ENCODE results near the gene GRK4.

DNA sequence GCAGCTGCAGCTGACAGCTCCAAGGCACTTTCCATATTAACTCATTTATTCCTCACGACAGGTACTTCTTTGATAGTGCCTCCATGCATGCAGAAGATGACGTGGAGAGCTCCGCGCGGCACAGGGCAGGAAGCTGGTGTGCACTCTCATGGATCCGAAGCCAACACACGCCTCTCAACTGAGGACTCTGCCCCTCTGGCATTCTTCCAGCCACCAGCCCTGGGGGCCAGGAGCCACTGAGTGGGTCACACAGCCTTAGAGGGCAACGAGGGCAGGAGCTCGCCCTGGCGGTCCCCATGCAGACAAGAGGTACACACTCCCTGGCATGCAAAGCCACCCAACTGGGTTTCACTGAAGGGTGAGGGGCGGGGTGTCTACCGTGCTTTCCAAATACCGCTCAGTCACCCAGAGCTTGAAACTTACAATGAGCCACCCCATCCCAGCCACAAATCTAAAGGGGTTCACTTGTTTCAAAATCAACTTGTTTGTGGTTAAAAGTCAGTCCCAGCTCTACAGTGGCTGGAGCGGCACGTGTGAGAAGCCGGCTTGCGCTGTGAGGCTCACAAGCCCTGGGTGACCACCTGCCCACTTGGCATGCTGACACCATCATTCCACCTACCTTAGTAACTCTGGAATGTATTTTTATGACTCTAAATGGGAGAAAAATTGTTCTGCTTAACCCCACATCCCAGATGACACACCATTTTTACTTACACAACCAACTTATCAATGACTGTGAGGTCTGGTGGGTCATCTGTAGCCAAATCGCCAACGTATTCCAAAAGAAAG is 16.4 kb upstream of the GRK4 start:
- TF ChIP-seq, protein P1, sequence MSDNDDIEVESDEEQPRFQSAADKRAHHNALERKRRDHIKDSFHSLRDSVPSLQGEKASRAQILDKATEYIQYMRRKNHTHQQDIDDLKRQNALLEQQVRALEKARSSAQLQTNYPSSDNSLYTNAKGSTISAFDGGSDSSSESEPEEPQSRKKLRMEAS (IDR thresholded peaks at IDR 0.05): no peak
- TF ChIP-seq EZH2 (IDR thresholded peaks at IDR 0.05): no peak
- TF ChIP-seq EZH2phosphoT487 (IDR thresholded peaks at IDR 0.05; ENCODE audit: borderline replicate concordance): no peak
- TF ChIP-seq, protein P2, sequence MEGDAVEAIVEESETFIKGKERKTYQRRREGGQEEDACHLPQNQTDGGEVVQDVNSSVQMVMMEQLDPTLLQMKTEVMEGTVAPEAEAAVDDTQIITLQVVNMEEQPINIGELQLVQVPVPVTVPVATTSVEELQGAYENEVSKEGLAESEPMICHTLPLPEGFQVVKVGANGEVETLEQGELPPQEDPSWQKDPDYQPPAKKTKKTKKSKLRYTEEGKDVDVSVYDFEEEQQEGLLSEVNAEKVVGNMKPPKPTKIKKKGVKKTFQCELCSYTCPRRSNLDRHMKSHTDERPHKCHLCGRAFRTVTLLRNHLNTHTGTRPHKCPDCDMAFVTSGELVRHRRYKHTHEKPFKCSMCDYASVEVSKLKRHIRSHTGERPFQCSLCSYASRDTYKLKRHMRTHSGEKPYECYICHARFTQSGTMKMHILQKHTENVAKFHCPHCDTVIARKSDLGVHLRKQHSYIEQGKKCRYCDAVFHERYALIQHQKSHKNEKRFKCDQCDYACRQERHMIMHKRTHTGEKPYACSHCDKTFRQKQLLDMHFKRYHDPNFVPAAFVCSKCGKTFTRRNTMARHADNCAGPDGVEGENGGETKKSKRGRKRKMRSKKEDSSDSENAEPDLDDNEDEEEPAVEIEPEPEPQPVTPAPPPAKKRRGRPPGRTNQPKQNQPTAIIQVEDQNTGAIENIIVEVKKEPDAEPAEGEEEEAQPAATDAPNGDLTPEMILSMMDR (IDR thresholded peaks at IDR 0.05 in 2 of 3, conservative IDR thresholded peaks at IDR 0.05 in 1 of 3; ENCODE audit: borderline replicate concordance in 1 of 3, insufficient read depth in 1 of 3, low read depth in 2 of 3, low read length in 2 of 3): no peak
- TF ChIP-seq YY1 (IDR thresholded peaks at IDR 0.05; ENCODE audit: extremely low read depth, insufficient replicate concordance, low read depth, low read length): no peak
